ENCODE results near the gene URB1.
"Not testable (repeated sequence)": the region's sequence is repeated elsewhere in the genome, so short reads cannot be mapped to it uniquely, and the experiment has no call there.

The URB1 gene

DNA sequence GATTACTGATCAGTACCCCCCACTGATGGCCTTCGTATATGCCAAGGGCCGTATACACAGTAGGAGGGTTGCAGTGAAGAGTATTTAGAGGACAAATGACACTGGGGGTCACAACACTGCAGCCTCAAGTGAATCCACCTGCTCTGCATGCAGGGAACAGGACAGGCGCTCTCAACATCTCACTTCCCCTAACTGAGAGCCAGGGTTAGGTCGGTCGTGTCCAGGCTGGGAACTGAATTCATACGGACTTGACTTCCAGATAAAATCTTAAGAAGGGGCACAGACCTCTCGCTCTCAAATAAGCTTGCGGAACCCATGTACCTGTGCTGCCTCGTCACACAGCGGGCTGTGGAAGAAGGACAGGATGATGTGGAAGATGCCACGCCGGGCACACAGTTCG is 71.3 kb downstream of the URB1 start:
- no peak for DNase-seq (ENCODE audit: insufficient read length, low spot score)
- FAIRE-seq, result no peak

DNA sequence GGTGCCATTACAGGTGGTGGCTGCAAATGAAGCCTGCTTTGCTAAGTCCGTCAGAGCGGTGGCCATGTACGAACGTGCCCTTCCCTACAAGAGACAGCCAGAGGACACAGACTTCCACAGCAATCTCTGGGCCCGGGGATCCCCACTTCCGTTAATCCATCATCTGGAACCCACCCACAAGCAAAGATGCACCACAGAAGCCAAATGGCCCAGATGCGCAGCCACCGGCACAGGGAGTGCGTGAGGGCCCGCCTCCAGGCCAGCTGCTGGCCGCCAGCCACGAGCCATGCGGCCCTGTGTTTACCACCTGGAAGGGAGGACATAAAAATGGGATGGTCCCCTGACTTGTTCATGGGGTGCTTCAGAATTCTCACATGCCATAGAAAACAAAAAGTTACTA is 72.1 kb downstream of the URB1 start:
- FAIRE-seq, result no peak
- DNase-seq (ENCODE audit: insufficient read length, low spot score), result no peak

DNA sequence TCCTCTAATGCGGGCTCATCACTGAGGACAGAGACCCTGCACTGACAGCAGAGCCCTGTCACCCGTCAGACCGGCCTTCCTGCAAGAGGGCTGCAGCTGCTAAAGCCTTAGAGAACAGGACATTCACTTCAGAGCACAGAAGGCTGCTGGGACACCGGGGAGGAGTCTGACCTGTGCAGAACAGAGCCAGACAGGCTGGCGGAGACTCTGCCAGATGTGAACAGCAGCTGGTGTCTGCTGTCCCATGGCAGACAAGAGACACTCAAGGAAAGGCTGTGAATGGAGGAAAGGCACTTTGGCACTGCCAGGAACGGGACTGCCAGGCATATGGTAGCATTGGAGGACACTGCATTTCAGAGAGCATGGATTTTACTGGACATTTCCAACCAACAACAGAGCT is 72.8 kb downstream of the URB1 start:
- FAIRE-seq, result no peak
- DNase-seq (ENCODE audit: insufficient read length, low spot score), result no peak

DNA sequence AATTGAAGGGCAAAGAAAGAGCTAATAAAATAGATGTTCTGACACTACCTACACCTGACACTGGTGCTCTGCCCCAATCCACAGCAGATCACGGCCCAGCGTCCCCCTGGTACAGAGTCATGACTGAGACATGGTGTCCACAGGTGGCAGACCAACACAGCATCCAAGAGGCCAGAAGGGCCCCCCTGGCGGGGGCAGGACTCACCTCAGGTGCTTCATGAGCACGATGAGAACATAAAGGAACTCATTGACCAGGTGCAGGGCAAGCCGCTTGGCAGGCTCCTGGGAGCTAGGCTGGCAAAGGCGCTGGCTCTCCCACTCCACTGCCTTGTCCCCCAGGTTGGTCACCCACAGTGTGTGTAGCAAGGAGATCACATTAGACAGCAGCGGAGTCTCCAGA is 73.8 kb downstream of the URB1 start:
- DNase-seq (ENCODE audit: insufficient read length, low spot score), result no peak
- FAIRE-seq, result no peak

DNA sequence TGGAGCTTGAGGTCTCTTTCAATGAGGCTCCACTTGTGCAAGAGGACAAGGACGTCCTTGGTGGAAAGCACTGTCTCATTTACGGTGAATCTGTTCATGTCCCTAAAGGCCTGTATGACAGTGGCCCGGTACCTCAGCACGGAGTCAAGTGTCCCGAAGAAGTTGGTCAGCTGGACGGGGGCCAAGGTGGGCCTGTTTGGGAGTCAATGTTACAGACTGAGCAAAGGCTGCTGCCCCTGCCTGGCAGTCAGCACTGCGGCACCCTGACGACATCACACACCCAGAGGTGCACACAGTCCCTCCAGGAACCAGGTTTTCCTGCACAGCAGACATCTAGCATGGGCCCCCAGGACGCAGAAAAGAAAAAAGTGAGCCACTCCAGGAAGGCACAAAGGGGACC is 75.1 kb downstream of the URB1 start:
- FAIRE-seq (no peak), DNase-seq (ENCODE audit: insufficient read length, low spot score) (no peak)

DNA sequence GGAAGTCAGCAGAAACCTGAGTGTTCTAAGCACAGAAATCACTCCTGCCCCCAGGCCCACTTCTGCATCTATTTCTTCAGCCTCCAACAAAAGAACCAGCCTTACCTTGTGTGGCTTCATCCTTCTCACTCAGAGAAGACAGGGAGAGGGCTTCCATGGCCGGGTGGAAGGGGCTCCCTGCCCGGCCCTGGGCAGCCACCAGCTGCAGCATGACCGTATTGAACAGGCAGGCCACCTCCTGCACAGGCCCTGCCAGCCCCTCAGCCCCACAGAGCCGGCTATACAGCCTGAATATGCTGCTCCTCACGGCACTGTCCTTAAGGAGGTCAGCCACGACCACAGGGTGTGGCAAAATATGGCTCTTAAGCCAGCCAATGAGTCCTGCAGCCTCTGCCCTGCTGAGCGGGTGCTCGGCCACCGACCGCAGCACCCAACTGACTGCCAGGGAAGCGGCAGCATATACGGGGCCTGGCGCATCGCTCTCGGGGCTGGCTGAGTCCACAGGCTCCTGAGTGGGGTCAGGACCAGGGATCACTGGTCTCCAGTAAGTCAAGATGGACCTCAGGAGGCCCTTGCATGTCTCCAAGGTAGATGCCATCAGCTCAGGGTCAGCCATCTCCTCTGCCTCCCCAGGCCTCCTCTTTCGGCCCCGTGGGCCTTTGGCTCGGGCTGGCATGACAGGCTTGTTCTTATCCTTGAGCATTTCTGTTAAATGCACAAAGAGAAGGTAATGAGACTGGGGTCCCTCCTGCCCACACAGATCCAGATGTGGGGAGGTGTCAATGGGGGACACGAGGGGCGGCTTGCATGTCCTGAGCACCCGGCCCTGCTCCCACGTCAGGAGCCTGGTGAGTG is 76.2 kb downstream of the URB1 start:
- FAIRE-seq, result no peak
- no peak for DNase-seq (ENCODE audit: insufficient read length, low spot score)

DNA sequence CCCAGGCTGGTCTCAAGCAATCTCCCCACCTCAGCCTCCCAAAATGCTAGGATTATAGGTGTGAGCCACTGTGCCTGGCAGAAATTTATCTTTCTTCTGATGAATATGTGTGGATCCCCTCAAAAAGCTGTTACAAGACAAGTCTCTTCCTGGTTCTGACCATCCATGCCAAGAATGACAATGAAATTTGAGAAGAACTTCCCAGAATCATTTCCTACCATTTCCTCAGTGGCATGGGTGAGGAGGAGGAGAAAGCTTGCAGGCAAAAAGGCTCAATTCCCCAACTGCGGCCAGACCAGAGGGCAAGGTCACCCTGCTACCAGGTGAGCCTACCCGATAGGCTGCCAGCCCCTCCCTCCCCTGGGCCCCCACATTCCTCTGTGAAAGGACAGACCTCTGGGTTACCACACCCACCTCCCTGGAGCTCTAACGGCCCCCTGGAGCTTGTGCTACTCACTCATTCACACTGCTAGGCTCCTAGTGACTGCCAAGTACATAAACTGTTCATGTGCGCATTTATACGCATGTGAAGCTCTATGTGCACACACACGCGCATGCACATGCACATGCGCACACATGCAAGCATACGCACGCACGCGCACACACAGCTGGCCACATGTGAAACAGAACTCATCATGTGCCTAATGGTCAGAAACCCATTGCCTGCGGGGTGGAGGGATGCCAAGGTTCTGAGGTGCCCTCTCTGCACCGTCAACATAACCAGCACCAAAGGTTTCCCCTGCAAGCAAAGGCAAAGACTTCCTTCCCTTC is 77.1 kb downstream of the URB1 start:
- DNase-seq (ENCODE audit: insufficient read length, low spot score), result no peak
- FAIRE-seq, result no peak

DNA sequence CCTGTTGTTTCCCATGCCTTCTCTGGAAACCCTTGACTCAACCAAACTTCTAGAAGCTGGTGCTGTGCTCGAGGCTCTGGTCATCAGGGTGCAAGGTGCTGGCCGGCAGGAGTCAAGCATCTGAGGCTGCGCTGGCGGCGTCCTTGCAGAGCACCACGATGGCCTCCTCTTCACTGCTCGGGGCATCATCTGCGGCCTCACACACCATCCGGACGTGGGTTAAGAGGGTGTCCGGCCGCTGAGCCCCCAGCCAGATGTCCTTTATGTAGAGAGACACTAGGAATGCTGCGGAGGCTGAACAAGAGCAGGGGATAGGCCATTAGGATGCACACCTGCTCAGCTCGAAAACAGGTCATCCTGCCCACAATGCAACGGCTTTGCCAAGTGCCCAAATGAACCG is 78.0 kb downstream of the URB1 start:
- no peak for FAIRE-seq
- DNase-seq (ENCODE audit: insufficient read length, low spot score), result no peak

DNA sequence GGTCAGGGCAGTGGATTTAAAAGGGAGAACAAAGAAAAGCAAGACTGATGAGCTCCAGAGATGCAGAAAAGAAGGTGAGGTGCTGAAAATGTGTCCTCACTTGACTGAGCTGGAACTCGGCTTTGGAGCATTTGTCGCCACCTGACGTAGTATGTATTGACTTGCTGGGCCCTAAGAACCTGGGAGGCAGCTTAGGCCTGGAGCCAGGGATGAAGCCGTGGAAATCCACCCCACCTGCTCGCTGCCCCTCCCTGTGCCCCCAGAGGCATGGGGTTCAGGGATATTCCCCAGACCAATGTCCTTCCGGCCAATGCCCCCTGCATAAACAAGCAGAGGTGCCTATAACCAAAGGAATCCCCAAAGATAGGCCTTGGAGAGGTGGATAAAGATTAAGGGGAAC is 79.8 kb downstream of the URB1 start:
- DNase-seq (ENCODE audit: insufficient read length, low spot score) (no peak), FAIRE-seq (no peak)

DNA sequence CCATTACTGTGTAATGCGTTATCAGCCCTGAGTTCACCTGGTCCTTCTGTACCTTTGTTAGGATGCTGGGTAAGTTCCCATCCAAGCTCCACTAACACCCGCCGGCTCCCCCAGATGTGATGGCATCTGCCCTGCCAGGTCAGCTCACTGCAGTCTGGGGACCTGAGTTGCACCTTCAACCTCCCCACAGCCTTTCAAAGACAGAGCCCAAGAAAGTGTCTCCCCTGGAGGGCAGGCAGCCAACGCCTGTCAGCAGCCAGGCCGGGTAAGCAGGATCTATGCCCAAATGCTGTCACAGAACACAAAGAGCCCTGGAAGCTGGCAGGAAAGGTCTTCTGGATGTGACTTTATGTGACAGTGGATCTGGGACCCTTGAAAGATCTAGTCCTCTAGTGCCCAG is 80.5 kb downstream of the URB1 start:
- DNase-seq (ENCODE audit: insufficient read length, low spot score), result no peak
- no peak for FAIRE-seq

DNA sequence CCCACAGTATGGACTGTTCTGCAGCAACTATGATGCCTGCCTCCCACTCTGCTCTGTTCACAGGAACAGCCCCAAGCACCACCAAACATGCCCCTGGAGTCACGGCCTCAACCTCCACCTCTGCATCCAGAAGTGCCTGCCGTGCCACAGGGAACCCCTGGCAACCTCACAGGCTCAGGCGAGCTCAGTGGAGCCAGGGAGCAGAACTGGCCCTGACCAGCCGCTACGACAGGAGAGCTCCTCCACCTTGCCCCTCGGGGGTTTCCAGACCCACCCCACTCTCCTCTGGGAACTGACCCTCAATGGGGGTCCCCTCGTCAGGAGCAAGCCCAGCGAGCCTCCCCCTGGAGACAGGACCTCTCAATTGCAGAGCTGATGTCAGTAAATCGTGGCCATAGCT is 81.2 kb downstream of the URB1 start:
- no peak for DNase-seq (ENCODE audit: insufficient read length, low spot score)
- FAIRE-seq, result no peak

DNA sequence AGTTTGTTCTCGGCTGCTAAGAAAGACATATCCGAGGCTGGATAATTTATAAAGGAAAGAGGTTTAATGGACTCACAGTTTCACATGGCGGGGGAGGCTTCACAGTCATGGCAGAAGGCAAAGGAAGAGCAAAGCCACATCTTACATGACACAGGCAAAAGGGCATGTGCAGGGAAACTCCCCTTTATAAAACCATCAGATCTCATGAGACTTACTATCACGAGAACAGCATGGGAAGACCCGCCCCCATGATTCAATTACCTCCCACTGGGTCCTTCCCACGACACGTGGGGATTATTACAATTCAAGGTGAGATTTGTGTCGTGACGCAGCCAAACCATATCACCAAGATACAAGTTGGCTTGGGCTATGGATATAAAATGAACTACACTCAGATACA is 81.8 kb downstream of the URB1 start:
- not testable (repeated sequence) for FAIRE-seq; DNase-seq (ENCODE audit: insufficient read length, low spot score)

DNA sequence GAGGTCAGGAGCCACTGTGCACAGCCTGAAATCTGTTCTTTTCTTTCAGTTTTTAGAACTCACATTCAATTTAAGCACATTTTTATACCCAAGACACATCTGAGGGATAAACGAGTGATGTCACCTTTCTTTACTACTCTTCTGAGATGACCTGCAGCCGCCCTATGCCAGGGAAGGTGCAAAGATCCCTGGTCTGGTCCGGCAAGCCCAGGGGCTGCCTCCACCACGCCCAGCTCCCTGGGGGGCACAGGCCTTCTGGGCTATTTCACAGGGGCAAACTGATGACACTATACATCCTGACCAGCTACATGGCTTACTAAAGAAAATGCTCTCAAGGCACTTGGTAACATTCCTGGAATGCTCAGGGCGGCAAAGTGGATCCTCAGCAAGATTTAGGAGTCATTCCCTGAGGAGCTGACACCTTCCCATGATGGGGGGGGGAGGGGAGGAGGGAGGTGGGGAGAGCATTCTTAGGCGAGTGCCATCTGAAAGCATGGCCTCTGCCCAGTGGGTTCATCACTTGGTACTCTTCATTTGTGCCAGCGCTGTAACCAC is 82.8 kb downstream of the URB1 start:
- DNase-seq (ENCODE audit: insufficient read length, low spot score), result no peak
- FAIRE-seq, result no peak

DNA sequence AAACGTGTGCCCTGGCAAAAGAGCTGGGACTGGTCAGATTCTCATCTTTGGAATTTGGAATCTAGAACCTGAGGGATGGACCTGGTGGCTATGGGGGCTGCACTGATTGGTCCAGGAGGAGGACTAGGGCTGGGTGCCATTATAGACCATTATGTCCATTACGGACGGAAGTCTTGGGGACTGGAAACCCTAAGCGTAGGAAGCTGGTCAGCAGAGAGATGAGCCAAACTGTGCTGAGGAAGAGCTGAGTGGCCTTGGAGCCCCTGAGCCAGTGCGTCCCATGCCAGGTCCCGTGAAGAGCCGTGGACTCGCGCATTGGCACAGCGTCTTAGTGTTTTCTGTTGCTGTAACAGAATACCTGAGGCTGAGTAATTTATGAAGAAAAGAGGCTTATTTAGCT is 84.1 kb downstream of the URB1 start:
- FAIRE-seq (no peak), DNase-seq (ENCODE audit: insufficient read length, low spot score) (no peak)

DNA sequence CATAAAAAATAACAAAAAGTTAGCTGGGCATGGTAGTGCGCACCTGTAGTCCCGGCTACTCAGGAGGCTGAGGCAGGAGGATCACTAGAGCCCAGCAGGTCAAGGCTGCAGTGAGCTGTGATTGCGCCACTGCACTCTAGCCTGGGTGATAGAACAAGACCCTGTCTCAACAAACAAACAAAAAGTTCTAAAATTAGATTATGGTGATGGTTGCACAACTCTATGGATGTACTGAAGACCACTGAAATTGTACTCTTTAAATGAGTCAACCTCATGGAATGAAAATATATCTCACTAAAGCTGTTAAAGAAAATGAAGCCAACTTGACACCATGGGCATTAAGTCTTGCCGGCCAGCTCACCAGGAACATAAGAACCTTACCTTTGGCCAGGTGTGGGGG is 85.1 kb downstream of the URB1 start:
- FAIRE-seq (no peak), DNase-seq (ENCODE audit: insufficient read length, low spot score) (no peak)

DNA sequence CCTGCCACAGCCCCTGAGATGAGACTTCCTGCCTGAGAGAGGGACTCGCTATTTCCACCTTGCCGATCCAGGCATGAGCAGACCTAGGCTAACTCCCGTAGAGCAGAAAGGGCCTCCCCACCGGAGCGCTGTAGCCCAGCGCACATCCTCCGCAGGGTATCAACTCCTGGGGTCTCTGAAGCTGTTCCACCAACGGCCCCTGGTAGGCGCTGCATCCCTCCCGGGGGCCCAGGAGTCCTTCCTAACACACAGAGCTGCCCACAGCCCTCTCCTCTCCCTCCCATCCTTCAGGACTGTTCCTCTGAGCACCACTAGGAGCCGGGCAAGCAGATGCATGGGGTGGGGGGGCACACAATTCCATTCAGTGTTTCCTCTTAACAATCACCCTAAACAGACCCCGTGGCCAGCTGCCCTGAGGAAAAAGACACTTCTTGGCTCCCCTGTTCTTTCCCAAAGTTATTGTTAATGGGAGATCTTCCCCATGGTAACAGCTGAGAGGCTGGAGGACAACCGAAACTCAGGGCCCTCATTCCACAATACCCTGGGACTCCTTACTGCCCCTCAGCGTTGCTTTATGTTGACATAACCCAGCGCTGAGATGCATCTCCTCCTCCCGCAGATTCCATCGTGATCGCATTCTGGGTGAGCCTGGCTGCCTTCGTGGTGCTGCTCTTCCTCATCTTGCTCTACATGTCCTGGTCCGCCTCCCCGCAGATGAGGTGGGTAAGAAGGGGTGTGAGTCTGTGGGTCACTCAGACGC is 86.6 kb downstream of the URB1 start:
- DNase-seq (ENCODE audit: insufficient read length, low spot score), result no peak
- FAIRE-seq, result no peak

DNA sequence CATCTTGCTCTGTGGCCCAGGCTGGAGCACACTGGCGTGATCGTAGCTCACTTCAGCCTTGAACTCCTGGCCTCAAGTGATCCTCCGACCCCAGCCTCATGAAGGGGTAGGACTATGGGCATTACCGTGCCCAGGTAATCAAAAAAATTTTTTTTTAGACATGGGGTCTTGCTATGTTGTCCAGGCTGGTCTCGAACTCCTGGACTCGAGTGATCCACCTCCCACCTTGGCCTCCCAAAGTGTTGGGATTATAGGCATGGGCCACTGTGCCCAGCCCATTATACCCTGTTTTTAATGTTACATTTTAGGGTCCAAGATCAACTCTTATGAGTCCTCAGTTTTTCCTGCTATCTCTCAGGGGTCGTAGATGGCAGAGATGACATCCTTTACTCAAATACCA is 87.8 kb downstream of the URB1 start:
- no peak for FAIRE-seq
- DNase-seq (ENCODE audit: insufficient read length, low spot score), result no peak

DNA sequence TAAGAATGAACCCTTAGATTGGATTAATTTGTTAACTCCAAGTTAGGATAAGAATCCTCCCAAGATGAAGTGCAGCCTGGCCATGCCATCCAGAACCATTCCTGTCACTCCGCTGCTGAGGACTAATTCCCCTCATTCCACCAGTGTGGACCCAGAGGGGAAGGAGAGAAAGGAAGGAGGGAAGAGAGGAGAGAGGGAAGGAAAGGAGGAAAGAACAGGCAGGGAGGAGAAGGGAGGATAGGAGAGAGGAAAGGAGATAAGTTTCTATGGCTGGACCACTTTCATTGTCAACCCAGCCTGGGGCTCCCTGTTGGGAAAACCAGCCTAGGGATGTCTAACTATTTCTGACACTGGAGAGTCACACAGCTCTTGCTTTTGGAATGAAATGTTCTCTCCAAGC is 89.4 kb downstream of the URB1 start:
- no peak for DNase-seq (ENCODE audit: insufficient read length, low spot score)
- FAIRE-seq, result no peak

DNA sequence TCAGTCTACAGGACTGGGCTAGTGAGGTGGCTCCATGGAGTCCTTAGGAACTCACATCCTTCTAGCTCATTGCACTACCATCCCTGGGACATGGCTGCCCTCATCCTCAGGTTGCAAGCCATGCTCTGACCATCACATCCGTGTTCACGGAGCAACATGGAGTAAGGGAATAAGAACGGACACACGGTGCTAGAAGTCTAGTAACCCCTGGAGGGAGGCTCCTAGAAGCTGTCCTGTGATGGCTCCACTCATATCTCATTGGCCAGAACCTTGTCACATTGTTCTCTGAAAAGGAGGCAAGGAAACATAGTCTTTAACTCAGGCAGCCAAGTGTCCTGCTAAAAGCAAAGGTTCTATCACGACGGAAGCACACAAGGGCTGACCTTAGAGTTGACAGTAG is 90.3 kb downstream of the URB1 start:
- no peak for FAIRE-seq
- DNase-seq (ENCODE audit: insufficient read length, low spot score), result no peak

DNA sequence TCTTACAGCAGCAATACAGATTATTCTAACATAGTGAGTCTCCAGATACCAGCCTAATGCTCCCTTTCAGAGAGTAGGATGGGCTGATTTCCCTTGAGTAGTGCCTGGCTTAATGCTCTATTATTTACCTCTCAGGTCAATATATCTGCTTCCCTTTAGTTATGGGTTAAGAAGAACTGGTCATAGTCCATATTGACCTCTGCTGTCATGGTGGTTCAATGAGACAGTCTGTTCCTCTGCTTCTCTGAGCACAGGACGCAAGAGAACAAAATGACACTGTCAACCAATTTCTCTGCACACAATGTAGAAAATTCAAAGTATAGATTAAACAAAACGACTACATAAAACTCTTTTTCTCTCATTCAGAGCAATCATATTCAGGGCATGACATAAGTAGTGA is 91.2 kb downstream of the URB1 start:
- no peak for DNase-seq (ENCODE audit: insufficient read length, low spot score)
- no peak for FAIRE-seq

DNA sequence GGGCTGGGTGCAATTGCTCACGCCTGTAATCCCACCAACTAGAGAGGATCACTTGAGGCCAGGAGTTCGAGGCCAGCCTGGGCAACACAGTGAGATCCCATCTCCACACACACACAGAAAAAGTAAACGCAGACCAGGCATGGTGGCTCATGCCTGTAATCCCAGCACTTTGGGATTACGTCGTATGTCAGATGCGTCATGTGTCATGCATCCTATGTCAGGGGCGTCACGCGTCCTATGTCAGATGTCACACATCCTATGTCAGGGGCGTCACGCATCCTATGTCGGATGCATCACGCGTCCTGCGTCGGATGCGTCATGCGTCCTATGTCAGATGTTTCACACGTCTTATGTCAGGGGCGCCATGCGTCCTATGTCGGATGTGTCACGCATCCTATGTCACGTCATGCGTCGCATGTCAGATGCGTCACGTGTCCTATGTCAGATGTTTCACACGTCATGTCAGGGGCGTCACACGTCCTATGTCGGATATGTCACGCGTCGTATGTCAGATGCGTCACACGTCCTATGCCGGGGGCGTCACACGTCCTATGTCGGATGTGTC is 92.6 kb downstream of the URB1 start:
- FAIRE-seq (peak; percentile 82), DNase-seq (ENCODE audit: insufficient read length, low spot score) (no peak)

Data from HTR-8/SVneo (cell line).